GM21367 (cell line): Measurements from ENCODE around the gene RAD51AP1.

ENCODE experiments used
- ATAC-seq: cut with Tn5 transposase; IDR thresholded peaks from one replicate; pipeline ENCODE4 v1.9.1; 2021; ENCODE audit not compliant: unreplicated experiment

Gene RAD51AP1

DNA sequence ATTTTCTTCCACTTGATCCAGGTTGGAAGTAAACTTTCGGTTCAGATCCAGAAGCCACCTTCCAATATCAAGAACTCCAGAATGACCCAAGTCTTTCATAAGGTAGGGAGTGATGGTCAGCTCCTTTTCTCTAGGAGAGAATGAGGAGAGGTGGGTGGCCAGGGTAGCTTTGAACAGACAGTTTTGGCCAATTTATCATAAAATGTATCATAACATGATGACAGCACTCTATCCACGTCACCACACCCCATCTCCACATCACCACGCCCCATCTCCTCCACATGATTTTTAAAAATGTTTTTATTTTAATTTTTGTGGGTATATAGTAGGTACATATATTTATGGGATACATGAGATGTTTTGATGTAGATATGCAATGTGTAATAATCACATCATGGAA lies 50.2 kb downstream of the RAD51AP1 start:
- ATAC-seq = no peak

- ATAC-seq = no peak
Measured at GRCh38 chr12:4589941-4590340, 51.3 kb downstream of the RAD51AP1 start.

DNA sequence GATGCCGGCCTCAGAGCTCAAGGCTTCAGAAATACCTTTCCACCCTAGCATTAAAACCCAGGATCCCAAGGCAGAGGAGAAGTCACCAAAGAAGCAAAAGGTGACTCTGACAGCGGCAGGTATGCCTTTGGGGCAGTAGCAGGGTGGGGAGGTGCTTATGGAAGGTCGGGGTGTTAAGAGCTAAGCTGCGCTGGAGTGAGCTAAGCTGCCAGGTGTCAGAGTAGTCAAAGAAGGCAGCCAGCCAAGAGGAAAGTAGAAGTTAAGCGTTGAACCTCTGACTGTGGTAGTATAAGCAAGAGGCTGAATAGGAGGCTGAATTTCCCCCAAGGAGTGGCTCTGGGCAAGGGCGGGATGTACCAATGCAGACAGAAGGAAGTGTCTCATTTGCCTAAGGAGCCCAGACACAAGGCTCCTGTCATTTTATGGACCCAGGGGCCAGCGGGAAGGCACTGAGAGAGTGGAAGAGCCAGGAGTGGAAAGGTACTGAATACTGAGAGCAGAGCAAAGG lies 52.5 kb downstream of the RAD51AP1 start:
- ATAC-seq = no peak

DNA sequence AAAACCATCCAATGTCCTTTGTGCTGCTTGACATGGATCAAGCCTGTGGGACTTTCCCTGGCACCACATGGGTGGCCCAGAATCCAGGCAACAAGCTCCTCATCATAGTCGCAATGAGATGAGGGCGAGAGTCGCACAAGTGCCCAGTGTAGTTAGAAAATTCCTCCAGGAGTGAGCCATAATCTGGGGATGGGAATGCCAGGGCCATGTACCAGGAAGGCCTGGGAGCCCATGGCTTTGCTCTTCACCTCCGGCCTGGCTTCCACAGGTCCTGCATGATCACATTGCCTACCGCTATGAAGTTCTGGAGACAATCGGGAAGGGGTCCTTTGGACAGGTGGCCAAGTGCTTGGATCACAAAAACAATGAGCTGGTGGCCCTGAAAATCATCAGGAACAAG lies 57.2 kb downstream of the RAD51AP1 start:
- no peak for ATAC-seq

- no peak for ATAC-seq
Measured at GRCh38 chr12:4603421-4603820, 64.7 kb downstream of the RAD51AP1 start.

- no peak for ATAC-seq
Measured at GRCh38 chr12:4603946-4604345, 65.3 kb downstream of the RAD51AP1 start.

GRCh38 chr12:4604684-4605193 lies 66.0 kb downstream of the RAD51AP1 start:
- ATAC-seq = peak; percentile 91

DNA sequence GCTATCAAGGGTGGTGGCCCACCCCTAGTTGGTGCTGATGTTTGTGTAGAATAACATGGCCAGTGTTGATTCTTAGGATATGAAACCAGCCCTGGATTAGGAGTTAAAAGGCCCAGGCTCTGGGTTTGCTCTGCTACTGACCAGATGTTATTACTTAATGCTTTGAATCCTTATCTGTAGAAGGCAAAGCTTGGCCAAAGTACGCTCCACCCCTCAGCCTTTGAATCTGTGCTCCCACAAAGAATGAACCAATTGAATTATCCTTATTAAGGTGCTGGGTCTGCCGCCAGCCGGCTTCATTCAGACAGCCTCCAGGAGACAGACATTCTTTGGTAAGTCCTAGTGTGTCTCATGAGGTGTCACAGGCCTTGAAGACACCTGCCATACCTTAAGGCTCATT lies 68.4 kb downstream of the RAD51AP1 start:
- no peak for ATAC-seq

GRCh38 chr12:4609071-4609470 lies 70.4 kb downstream of the RAD51AP1 start:
- ATAC-seq = no peak
